IMR-90 (cell line): ENCODE data around the gene STX8. TPM values are rescaled to one million over a fixed set of nuclear protein-coding genes. Genes with fewer than 3 reads are reported as not detected.

ENCODE experiments used
- ATAC-seq: fragments of 200-7000 bp; cut with Tn5 transposase; 2 replicates; pipeline ENCODE4 v1.9.1; 2020; ENCODE audit warnings: low read depth, mild to moderate bottlenecking, moderate library complexity
- BruUV-seq: library from RNA; stranded (reverse); fragments of 400-500 nt; replicated peaks from 2 replicates; lab custom pipeline; 2021; lab: Mats Ljungman, UMichigan
- CTCF ChIA-PET: fragments of 300-600 bp; formaldehyde crosslinking; extraction: SDS; loops from one replicate; lab custom pipeline; 2021; ENCODE audit warnings: antibody characterized with exemption; lab: Yijun Ruan, JAX
- POLR2A ChIA-PET: fragments of 300-600 bp; sonication (Branson Sonifier 250); formaldehyde crosslinking; loops from one replicate; lab custom pipeline; 2022; ENCODE audit warnings: antibody characterized with exemption; ENCODE audit not compliant: unreplicated experiment; lab: Charles Lee
- DNase-seq: peaks from one replicate; pipeline ENCODE4 v3.0.0; 2013
- H2AFZ ChIP-seq: replicated peaks from 2 replicates; pipeline ENCODE3; 2013; ENCODE audit warnings: low read length, mild to moderate bottlenecking; ENCODE audit not compliant: poor library complexity
- H2AK5ac ChIP-seq: 2 replicates; pipeline ENCODE4 v1.6.1; 2013; ENCODE audit warnings: low read depth, low read length, inconsistent platforms
- H2AK9ac ChIP-seq: replicated peaks from 2 replicates; pipeline ENCODE3; 2013; ENCODE audit warnings: mild to moderate bottlenecking, low read depth, low read length, moderate library complexity; ENCODE audit not compliant: poor library complexity
- H2BK120ac ChIP-seq: 2 replicates; pipeline ENCODE4 v1.6.1; 2013; ENCODE audit warnings: low read depth, low read length, inconsistent platforms
- H2BK15ac ChIP-seq: 3 replicates; pipeline ENCODE4 v1.6.1; 2013; ENCODE audit warnings: low read depth, low read length, inconsistent platforms
- H2BK20ac ChIP-seq: 2 replicates; pipeline ENCODE4 v1.6.1; 2013; ENCODE audit warnings: low read depth, mild to moderate bottlenecking, inconsistent platforms, low read length, moderate library complexity
- H2BK5ac ChIP-seq: 2 replicates; pipeline ENCODE4 v1.6.1; 2013; ENCODE audit warnings: mild to moderate bottlenecking, low read depth, low read length, inconsistent platforms; ENCODE audit not compliant: poor library complexity, severe bottlenecking
- H3K14ac ChIP-seq: replicated peaks from 2 replicates; pipeline ENCODE4 v1.6.1; 2013; ENCODE audit warnings: low read depth, low read length, inconsistent platforms
- H3K18ac ChIP-seq: 2 replicates; pipeline ENCODE4 v1.6.1; 2013; ENCODE audit warnings: low read depth, low read length, control low read depth
- H3K23ac ChIP-seq: 2 replicates; pipeline ENCODE4 v1.6.1; 2013; ENCODE audit warnings: low read depth, low read length, inconsistent platforms
- H3K27ac ChIP-seq: 2 replicates; pipeline ENCODE4 v1.5.1; 2013; ENCODE audit warnings: mild to moderate bottlenecking, control low read depth, low read length; ENCODE audit not compliant: insufficient read depth
- H3K27me3 ChIP-seq: 2 replicates; pipeline ENCODE4 v1.6.1; 2013; ENCODE audit warnings: low read length; ENCODE audit not compliant: control insufficient read depth, insufficient read depth
- H3K36me3 ChIP-seq: 2 replicates; pipeline ENCODE4 v1.6.1; 2013; ENCODE audit warnings: low read length, mixed read lengths; ENCODE audit not compliant: control insufficient read depth, insufficient read depth
- H3K4ac ChIP-seq: 2 replicates; pipeline ENCODE4 v1.6.1; 2013; ENCODE audit warnings: low read depth, low read length, inconsistent platforms
- H3K4me1 ChIP-seq: 2 replicates; pipeline ENCODE4 v1.6.1; 2013; ENCODE audit warnings: low read length, mixed read lengths; ENCODE audit not compliant: control insufficient read depth, insufficient read depth
- H3K4me2 ChIP-seq: 2 replicates; pipeline ENCODE4 v1.6.1; 2013; ENCODE audit warnings: low read depth, mild to moderate bottlenecking, control low read depth, low read length, moderate library complexity
- H3K4me3 ChIP-seq: 2 replicates; pipeline ENCODE4 v1.5.1; 2013; ENCODE audit warnings: low read depth, mild to moderate bottlenecking, control low read depth, low read length, moderate library complexity; ENCODE audit not compliant: insufficient read depth
- H3K56ac ChIP-seq: 2 replicates; pipeline ENCODE4 v1.6.1; 2013; ENCODE audit warnings: low read length, inconsistent platforms; ENCODE audit not compliant: insufficient read depth; ENCODE audit errors: extremely low read depth
- H3K79me1 ChIP-seq, 2 experiments: 2 replicates each; pipeline ENCODE4 v1.6.1; 2013; ENCODE audit warnings: low read length in 2 of 2, inconsistent platforms in 1 of 2, low read depth in 1 of 2
- H3K9ac ChIP-seq: 2 replicates; pipeline ENCODE4 v1.6.1; 2013; ENCODE audit warnings: low read depth, low read length, control low read depth
- H3K9me1 ChIP-seq: 2 replicates; pipeline ENCODE4 v1.6.1; 2013; ENCODE audit warnings: low read length, inconsistent platforms; ENCODE audit not compliant: insufficient read depth
- H3K9me3 ChIP-seq: 2 replicates; pipeline ENCODE4 v1.6.1; 2013; ENCODE audit warnings: low read length; ENCODE audit not compliant: control insufficient read depth, insufficient read depth
- H4K20me1 ChIP-seq: 2 replicates; pipeline ENCODE4 v1.6.1; 2013; ENCODE audit warnings: low read length, inconsistent platforms; ENCODE audit not compliant: insufficient read depth
- H4K5ac ChIP-seq: 2 replicates; pipeline ENCODE4 v1.6.1; 2013; ENCODE audit warnings: mild to moderate bottlenecking, low read depth, low read length, control low read depth
- H4K8ac ChIP-seq, 2 experiments: 2 replicates each; pipeline ENCODE4 v1.6.1; 2013; ENCODE audit warnings: low read depth in 2 of 2, low read length in 2 of 2, control low read depth in 1 of 2, inconsistent platforms in 1 of 2
- H4K91ac ChIP-seq: 2 replicates; pipeline ENCODE4 v1.6.1; 2013; ENCODE audit warnings: low read depth, low read length, inconsistent platforms; ENCODE audit not compliant: insufficient read depth
- BHLHE40 ChIP-seq: fragments of 150-350 bp; IDR thresholded peaks from 2 replicates; pipeline ENCODE4 v1.6.1; 2016; ENCODE audit warnings: mild to moderate bottlenecking, low read depth, low read length
- CEBPB ChIP-seq: IDR thresholded peaks from 2 replicates; pipeline ENCODE4 v1.6.1; 2012; ENCODE audit warnings: low read depth, low read length, improper control_type of control experiment
- CHD1 ChIP-seq: IDR thresholded peaks from 2 replicates; pipeline ENCODE4 v1.6.1; 2012; ENCODE audit warnings: low read depth, low read length, improper control_type of control experiment
- MAZ ChIP-seq: IDR thresholded peaks from 2 replicates; pipeline ENCODE4 v1.6.1; 2012; ENCODE audit warnings: low read depth, mild to moderate bottlenecking, low read length, improper control_type of control experiment, moderate library complexity, borderline replicate concordance
- RAD21 ChIP-seq: IDR thresholded peaks from 2 replicates; pipeline ENCODE4 v1.6.1; 2012; ENCODE audit warnings: low read length, improper control_type of control experiment
- RFX5 ChIP-seq: IDR thresholded peaks from 2 replicates; pipeline ENCODE4 v1.8.0; 2012; ENCODE audit warnings: low read depth, mild to moderate bottlenecking, low read length, moderate library complexity
- USF2 ChIP-seq: fragments of 150-350 bp; IDR thresholded peaks from 2 replicates; pipeline ENCODE4 v1.6.1; 2017; ENCODE audit warnings: mild to moderate bottlenecking, antibody characterized with exemption, low read length, low read depth
- WGBS, 2 experiments: methylation state at CpG; one replicate each; pipeline versions ENCODE4 v1.1.5 to v1.1.7; 2013; ENCODE audit warnings: missing lambda C conversion rate in 2 of 2; ENCODE audit not compliant: insufficient read length in 1 of 2; ENCODE audit errors: extremely low coverage in 2 of 2; 5-methylcytosine and 5-hydroxymethylcytosine counted together
- dilution Hi-C: fragments of 300-500 bp; cut with HindIII; formaldehyde crosslinking; loops from one replicate; pipeline ENCODE4 v1.14.3; 2018; ENCODE audit warnings: low sequenced_read_pairs; ENCODE audit not compliant: unreplicated experiment
- in situ Hi-C: fragments of 300-500 bp; cut with MboI; formaldehyde crosslinking; loops from 3 replicates; pipeline ENCODE4 v1.14.3; 2019; ENCODE audit warnings: low sequenced_read_pairs, inconsistent platforms, mixed read lengths
- intact Hi-C: fragments of 100-400 bp; cut with micrococcal nuclease; formaldehyde crosslinking; loops from 2 replicates; pipeline ENCODE4 v1.10.0; 2022
- polyA plus RNA-seq, 3 experiments: library from polyadenylated mRNA; depleted of rRNA; stranded (reverse); fragments of >200 nt; gene quantifications; 2 replicates each; pipeline ENCODE4 v1.2.3, GENCODE V29; 2012; ENCODE audit warnings: low replicate concordance in 1 of 3
- total RNA-seq: library from RNA; depleted of rRNA; stranded (reverse); fragments of >200 nt; gene quantifications from 2 replicates; pipeline ENCODE4 v1.2.3, GENCODE V29; 2012

The STX8 gene
- total and polyA plus RNA-seq, 2 of the 4 experiments (the other 2 are of a cell fraction): 26.5 to 47.0 TPM

GRCh38 chr17:9361188-9361955, 214.2 kb downstream of the STX8 start:
- Histone ChIP-seq H3K27me3 (no peaks in the 10 kb centered on the region), H2BK20ac (peak overlapping the region; percentile 59; the same call in 1 of the 2 replicates), H3K18ac (0 out of 2 replicates have a peak overlapping the region, but pooled peaks have one; percentile 44), H3K4ac (no peak overlapping the region), H3K9me3 (no peaks in the 10 kb centered on the region), H3K56ac (no peak overlapping the region), H2BK15ac (no peak overlapping the region), H3K79me1 (0 out of 4 replicates have a peak, but pooled peaks cover 0 to 2% of the 10 kb centered on the region in 2 experiments), H2AK9ac (no peak overlapping the region), H3K27ac (no peak overlapping the region), H4K8ac (no peak overlapping the region; a peak in 1 of 4 replicates), H3K23ac (no peak overlapping the region), H3K9me1 (0 out of 2 replicates have a peak, but pooled peaks cover 4% of the 10 kb centered on the region), H4K20me1 (peaks cover 5% of the 10 kb centered on the region; the same call in 1 of the 2 replicates), H3K14ac (no peak overlapping the region; the same call in 1 of the 2 replicates), H4K91ac (peak overlapping the region; percentile 40; the same call in 1 of the 2 replicates), H2AK5ac (no peak overlapping the region), H4K5ac (no peak overlapping the region), H2BK120ac (peak overlapping the region; percentile 41; the same call in 1 of the 2 replicates), H3K4me2 (peak overlapping the region; percentile 77; the same call in 1 of the 2 replicates), H3K4me1 (peaks cover 9% of the 10 kb centered on the region; the same call in 1 of the 2 replicates), H3K36me3 (no peaks in the 10 kb centered on the region), H3K4me3 (no peak overlapping the region), H2AFZ (no peak overlapping the region), H3K9ac (no peak overlapping the region), H2BK5ac (no peak overlapping the region)
- DNase-seq (peak; percentile 89), ATAC-seq (peak; percentile 88)
- in situ Hi-C loops (no loop called here), dilution Hi-C loops (no loop called here), intact Hi-C loops (loop anchor here (2.0 to 10.0 kb wide), 3 partner anchors 45 to 153 kb away; no protein-coding TSS in a partner anchor)
- CTCF ChIA-PET: no interaction called here
- TF ChIP-seq BHLHE40 (peak; percentile 91), RAD21 (no peak), USF2 (peak; percentile 58; the same call in 1 of the 2 replicates), CHD1 (no peak), MAZ (no peak), CEBPB (peak; percentile 98), RFX5 (no peak)
- POLR2A ChIA-PET: interaction anchor here (0.5 kb wide), 1 partner anchor 144 kb away, joined by 3 read pairs; no protein-coding TSS in a partner anchor
- no CpG with 5 or more reads among the region's 7 CpGs for WGBS, 2 experiments
- BruUV-seq: no TSS peak
